Lower leg skin (tissue), 3 donors: ENCODE results near the gene NBPF11.

Experiments used
- POLR2A ChIP-seq, 2 donors: fragments of 450-650 bp; IDR thresholded peaks; one replicate each; pipeline ENCODE4 v1.6.1; 2016 to 2017; ENCODE audit warnings: antibody characterized with exemption in 2 of 2, mild to moderate bottlenecking in 1 of 2, moderate library complexity in 1 of 2
- TF ChIP-seq, protein P1 (sequence below), 3 donors: fragments of 450-650 bp; IDR thresholded peaks; one replicate each; pipeline ENCODE4 v1.5.1; 2016; ENCODE audit warnings: antibody characterized with exemption in 3 of 3, mild to moderate bottlenecking in 3 of 3, moderate library complexity in 2 of 3

DNA sequence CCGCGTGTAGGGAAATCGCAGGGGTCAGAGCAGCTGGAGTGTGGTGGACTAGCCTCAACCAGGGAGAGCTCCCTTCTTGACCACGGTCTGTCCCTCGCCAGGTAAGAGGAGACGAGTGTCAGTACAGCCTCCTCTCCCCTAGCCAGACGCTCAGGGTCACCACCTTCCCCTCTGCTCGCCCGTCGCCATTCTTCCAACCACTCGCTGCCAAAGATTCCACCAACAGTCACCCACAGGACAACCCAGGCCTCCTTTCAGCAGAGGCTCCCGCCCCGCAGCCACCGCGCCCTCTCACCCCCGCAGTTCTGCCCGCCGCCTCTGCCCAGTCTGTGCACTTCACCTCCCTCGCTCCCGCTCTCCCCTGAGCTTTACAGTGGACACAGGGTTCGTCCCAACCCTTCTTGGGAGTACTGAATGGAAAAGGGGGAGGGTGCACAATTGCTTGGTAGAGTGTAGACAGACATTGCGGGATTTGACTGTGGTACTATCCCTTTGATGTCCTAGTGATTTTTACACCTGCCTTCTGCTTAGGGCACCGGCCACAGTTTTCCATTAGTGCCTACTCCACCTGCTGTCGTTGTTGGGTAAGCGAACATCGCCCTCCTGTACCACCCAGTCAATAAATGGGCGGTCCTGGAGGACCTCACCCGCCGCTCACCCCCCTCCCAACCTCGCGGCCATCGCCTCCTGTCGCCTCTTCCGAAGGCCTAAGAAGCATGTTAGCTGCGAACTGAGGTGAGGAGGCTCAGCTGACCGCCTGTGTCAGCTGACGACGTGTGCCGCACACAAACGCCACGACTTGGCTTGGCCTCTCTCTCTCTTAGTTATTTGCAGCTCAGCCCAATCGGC is 9.2 kb upstream of the NBPF11 start:
- TF ChIP-seq, protein P1, sequence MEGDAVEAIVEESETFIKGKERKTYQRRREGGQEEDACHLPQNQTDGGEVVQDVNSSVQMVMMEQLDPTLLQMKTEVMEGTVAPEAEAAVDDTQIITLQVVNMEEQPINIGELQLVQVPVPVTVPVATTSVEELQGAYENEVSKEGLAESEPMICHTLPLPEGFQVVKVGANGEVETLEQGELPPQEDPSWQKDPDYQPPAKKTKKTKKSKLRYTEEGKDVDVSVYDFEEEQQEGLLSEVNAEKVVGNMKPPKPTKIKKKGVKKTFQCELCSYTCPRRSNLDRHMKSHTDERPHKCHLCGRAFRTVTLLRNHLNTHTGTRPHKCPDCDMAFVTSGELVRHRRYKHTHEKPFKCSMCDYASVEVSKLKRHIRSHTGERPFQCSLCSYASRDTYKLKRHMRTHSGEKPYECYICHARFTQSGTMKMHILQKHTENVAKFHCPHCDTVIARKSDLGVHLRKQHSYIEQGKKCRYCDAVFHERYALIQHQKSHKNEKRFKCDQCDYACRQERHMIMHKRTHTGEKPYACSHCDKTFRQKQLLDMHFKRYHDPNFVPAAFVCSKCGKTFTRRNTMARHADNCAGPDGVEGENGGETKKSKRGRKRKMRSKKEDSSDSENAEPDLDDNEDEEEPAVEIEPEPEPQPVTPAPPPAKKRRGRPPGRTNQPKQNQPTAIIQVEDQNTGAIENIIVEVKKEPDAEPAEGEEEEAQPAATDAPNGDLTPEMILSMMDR (IDR thresholded peaks at IDR 0.05): no peak
- no peak for TF ChIP-seq POLR2A (IDR thresholded peaks at IDR 0.05)
